ENCODE measurements around the gene ERN1.

- TF ChIP-seq POLR2A (IDR thresholded peaks at IDR 0.05) (no peak), EP300 (IDR thresholded peaks at IDR 0.05) (no peak), POLR2AphosphoS5 (IDR thresholded peaks at IDR 0.05) (no peak)
- TF ChIP-seq, protein P1, sequence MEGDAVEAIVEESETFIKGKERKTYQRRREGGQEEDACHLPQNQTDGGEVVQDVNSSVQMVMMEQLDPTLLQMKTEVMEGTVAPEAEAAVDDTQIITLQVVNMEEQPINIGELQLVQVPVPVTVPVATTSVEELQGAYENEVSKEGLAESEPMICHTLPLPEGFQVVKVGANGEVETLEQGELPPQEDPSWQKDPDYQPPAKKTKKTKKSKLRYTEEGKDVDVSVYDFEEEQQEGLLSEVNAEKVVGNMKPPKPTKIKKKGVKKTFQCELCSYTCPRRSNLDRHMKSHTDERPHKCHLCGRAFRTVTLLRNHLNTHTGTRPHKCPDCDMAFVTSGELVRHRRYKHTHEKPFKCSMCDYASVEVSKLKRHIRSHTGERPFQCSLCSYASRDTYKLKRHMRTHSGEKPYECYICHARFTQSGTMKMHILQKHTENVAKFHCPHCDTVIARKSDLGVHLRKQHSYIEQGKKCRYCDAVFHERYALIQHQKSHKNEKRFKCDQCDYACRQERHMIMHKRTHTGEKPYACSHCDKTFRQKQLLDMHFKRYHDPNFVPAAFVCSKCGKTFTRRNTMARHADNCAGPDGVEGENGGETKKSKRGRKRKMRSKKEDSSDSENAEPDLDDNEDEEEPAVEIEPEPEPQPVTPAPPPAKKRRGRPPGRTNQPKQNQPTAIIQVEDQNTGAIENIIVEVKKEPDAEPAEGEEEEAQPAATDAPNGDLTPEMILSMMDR (IDR thresholded peaks at IDR 0.05) = no peak
Measured at GRCh38 chr17:63997341-63998048, 132.4 kb downstream of the ERN1 start.
